GM13977 (cell line): Measurements from ENCODE around the gene SOX1.

ENCODE experiments used
- DNase-seq: peaks from one replicate; pipeline ENCODE4 v3.0.0; 2012; ENCODE audit warnings: low spot score
- CTCF ChIP-seq: IDR thresholded peaks from 2 replicates; pipeline ENCODE4 v1.5.1; 2012; ENCODE audit warnings: mild to moderate bottlenecking, control low read depth; ENCODE audit not compliant: insufficient read depth; ENCODE audit errors: extremely low read depth, missing control alignments
- in situ Hi-C: fragments of 300-500 bp; cut with MboI; formaldehyde crosslinking; loops from one replicate; pipeline ENCODE4 v1.12.0; 2022; ENCODE audit warnings: low sequenced_read_pairs, low pct_unique_long_range_greater_than_20kb, mixed read lengths, inconsistent platforms; ENCODE audit not compliant: unreplicated experiment

The SOX1 gene

GRCh38 chr13:112071102-112071722 is 4.3 kb downstream of the SOX1 start:
- in situ Hi-C loops = no loop called here
- DNase-seq = no peak
- no peak for TF ChIP-seq CTCF

- DNase-seq = no peak
- in situ Hi-C loops = no loop called here
- no peak for TF ChIP-seq CTCF
Measured at GRCh38 chr13:112071723-112072533, 5.0 kb downstream of the SOX1 start.

- TF ChIP-seq CTCF = no peak
- in situ Hi-C loops = no loop called here
- no peak for DNase-seq
Measured at GRCh38 chr13:112072534-112073244, 5.7 kb downstream of the SOX1 start.

GRCh38 chr13:112073245-112074138 is 6.5 kb downstream of the SOX1 start:
- DNase-seq = no peak
- TF ChIP-seq CTCF = no peak
- in situ Hi-C loops = no loop called here

GRCh38 chr13:112074139-112074865 is 7.4 kb downstream of the SOX1 start:
- TF ChIP-seq CTCF = no peak
- in situ Hi-C loops = no loop called here
- no peak for DNase-seq
